Colonic mucosa (tissue), 4 donors: ENCODE results near the gene CEP85L. TPM values are rescaled to one million over a fixed set of nuclear protein-coding genes. Genes with fewer than 3 reads are reported as not detected.

Source experiments
- DNase-seq: peaks from one replicate; pipeline ENCODE4 v3.0.0-alpha.2; 2020
- H3K27ac ChIP-seq: fragments of 200-600 bp; one replicate; pipeline ENCODE4 v1.8.0; 2021
- H3K27me3 ChIP-seq: fragments of 200-600 bp; one replicate; pipeline ENCODE4 v1.8.0; 2021
- H3K36me3 ChIP-seq: fragments of 200-600 bp; one replicate; pipeline ENCODE4 v1.8.0; 2021
- H3K4me1 ChIP-seq: fragments of 200-600 bp; one replicate; pipeline ENCODE4 v1.8.0; 2021; ENCODE audit warnings: mild to moderate bottlenecking
- H3K4me3 ChIP-seq: fragments of 200-600 bp; one replicate; pipeline ENCODE4 v1.8.0; 2021
- H3K9ac ChIP-seq, 2 donors: one replicate each; pipeline ENCODE4 v1.7.0; 2013; ENCODE audit warnings: control low read depth in 2 of 2, low read depth in 2 of 2, low read length in 2 of 2
- H3K9me3 ChIP-seq: fragments of 200-600 bp; one replicate; pipeline ENCODE4 v1.8.0; 2021
- CTCF ChIP-seq: fragments of 200-600 bp; IDR thresholded peaks from one replicate; pipeline ENCODE4 v1.8.0; 2022; ENCODE audit warnings: antibody characterized with exemption, mild to moderate bottlenecking
- intact Hi-C: fragments of 100-400 bp; cut with DNase I; formaldehyde crosslinking; loops from one replicate; pipeline ENCODE4 v1.14.1; 2022
- total RNA-seq, 2 donors: library from RNA; stranded (reverse); fragmentation: NEBNext Ultra II Directional in 1 of 2; extraction: Animal tissue kit (Norgen Biotek cat#: 25700) in 1 of 2; gene quantifications; one replicate each; pipeline ENCODE4 v1.2.1, GENCODE V29; 2021
- donor health status: healthy.
- donor health status: DM: no; HTN: no; CAD: no.
- donor health status: DM: no; HTN: no; CAD: no.

CEP85L gene
- total RNA-seq, 2 donors from 2014 or later = 2.9 to 3.2 TPM

- no peak for DNase-seq
- H3K36me3 ChIP-seq = no peaks in the 10 kb centered on the region
- intact Hi-C loops = loop anchor here (10.0 kb wide), 1 partner anchor 53 kb away; no protein-coding TSS in a partner anchor
Measured at GRCh38 chr6:118562248-118562647, 89.1 kb downstream of the CEP85L start.

DNA sequence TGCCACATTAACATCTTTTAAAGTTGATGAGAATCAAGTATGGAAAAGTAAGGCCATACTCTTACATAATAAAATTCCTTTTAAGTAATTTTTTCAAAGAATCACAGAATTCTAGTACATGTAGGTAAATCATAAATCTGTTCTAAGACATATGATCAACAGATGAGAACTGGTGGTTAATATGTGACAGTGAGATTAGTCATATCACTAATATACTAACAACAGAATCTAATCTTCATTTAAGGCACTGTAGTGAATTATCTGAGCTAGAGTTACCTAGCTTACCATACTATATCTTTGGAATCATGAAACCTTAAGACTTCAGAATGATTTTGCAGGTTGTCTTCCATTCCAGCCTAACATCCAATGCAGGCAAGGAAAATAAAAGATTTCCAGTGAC, 91.7 kb downstream of the CEP85L start:
- H3K4me3 ChIP-seq = no peak overlapping the region
- H3K9ac ChIP-seq = no peak overlapping the region
- H3K9me3 ChIP-seq = no peaks in the 10 kb centered on the region
- TF ChIP-seq CTCF = no peak
- H3K27me3 ChIP-seq = no peaks in the 10 kb centered on the region
- no peak overlapping the region for H3K27ac ChIP-seq
- no peaks in the 10 kb centered on the region for H3K4me1 ChIP-seq
- intact Hi-C loops = loop anchor here (10.0 kb wide), 1 partner anchor 55 kb away; no protein-coding TSS in a partner anchor
- no peaks in the 10 kb centered on the region for H3K36me3 ChIP-seq
- no peak for DNase-seq

More at GRCh38 chr6:118562248-118562647, 89.1 kb downstream of the CEP85L start:
- no peak for TF ChIP-seq CTCF
- Histone ChIP-seq H3K9ac (no peak overlapping the region), H3K4me3 (no peak overlapping the region), H3K9me3 (no peaks in the 10 kb centered on the region), H3K4me1 (no peaks in the 10 kb centered on the region), H3K27ac (no peak overlapping the region), H3K27me3 (no peaks in the 10 kb centered on the region)

GRCh38 chr6:118558464-118559217, 92.8 kb downstream of the CEP85L start:
- no peak overlapping the region for H3K9ac ChIP-seq
- no peak for DNase-seq
- H3K4me1 ChIP-seq = no peaks in the 10 kb centered on the region
- H3K36me3 ChIP-seq = no peaks in the 10 kb centered on the region
- H3K27ac ChIP-seq = no peak overlapping the region
- no peaks in the 10 kb centered on the region for H3K9me3 ChIP-seq
- intact Hi-C loops = no loop called here
- no peak overlapping the region for H3K4me3 ChIP-seq
- TF ChIP-seq CTCF = no peak
- no peaks in the 10 kb centered on the region for H3K27me3 ChIP-seq

DNA sequence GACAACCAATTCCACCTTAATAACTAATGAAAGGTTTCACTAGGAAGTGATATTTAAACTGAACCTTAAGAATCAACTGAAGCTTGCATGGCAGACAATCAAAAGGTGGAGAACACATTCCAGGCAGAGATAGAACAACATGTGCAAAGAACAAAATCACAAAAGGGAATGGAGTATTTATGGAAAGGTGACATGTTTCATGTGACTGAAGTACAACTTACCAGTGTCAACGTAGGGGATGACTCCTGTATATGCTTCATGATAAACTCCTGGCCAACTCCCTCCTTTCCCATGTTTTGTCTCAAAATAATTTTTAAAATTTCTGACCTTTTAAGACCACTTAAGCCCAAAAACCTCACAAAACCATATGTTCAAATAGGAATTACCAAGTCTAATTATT, 96.7 kb downstream of the CEP85L start:
- Histone ChIP-seq H3K27ac (no peak overlapping the region), H3K4me1 (no peaks in the 10 kb centered on the region), H3K9ac (no peak overlapping the region), H3K4me3 (no peak overlapping the region), H3K27me3 (no peaks in the 10 kb centered on the region), H3K9me3 (no peaks in the 10 kb centered on the region), H3K36me3 (no peaks in the 10 kb centered on the region)
- intact Hi-C loops = no loop called here
- TF ChIP-seq CTCF = no peak
- DNase-seq = no peak

DNA sequence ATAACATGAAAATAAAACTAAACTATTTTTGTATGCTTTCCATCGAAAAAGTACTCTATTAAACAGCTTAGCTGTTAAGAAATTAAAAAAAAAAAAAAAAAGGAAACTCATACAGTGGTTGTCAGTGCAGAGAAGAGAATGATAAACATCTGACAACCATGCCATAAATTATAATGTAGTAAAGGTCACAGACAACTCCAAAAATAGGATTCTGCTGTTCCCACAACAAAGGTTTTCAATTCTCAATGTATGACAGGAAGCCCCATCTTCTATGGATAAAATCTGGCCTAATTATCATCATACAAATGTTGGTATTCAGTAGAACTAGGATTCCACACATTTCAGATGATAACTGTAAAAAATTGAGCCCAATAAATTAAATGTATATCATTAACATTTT, 98.3 kb downstream of the CEP85L start:
- no peak for DNase-seq
- Histone ChIP-seq H3K4me3 (no peak overlapping the region), H3K36me3 (no peaks in the 10 kb centered on the region), H3K27me3 (no peaks in the 10 kb centered on the region), H3K9me3 (no peaks in the 10 kb centered on the region), H3K27ac (no peak overlapping the region), H3K4me1 (no peaks in the 10 kb centered on the region), H3K9ac (no peak overlapping the region)
- TF ChIP-seq CTCF = no peak
- intact Hi-C loops = no loop called here
